ENCODE data around the gene HSD17B3.

HSD17B3 gene

DNA sequence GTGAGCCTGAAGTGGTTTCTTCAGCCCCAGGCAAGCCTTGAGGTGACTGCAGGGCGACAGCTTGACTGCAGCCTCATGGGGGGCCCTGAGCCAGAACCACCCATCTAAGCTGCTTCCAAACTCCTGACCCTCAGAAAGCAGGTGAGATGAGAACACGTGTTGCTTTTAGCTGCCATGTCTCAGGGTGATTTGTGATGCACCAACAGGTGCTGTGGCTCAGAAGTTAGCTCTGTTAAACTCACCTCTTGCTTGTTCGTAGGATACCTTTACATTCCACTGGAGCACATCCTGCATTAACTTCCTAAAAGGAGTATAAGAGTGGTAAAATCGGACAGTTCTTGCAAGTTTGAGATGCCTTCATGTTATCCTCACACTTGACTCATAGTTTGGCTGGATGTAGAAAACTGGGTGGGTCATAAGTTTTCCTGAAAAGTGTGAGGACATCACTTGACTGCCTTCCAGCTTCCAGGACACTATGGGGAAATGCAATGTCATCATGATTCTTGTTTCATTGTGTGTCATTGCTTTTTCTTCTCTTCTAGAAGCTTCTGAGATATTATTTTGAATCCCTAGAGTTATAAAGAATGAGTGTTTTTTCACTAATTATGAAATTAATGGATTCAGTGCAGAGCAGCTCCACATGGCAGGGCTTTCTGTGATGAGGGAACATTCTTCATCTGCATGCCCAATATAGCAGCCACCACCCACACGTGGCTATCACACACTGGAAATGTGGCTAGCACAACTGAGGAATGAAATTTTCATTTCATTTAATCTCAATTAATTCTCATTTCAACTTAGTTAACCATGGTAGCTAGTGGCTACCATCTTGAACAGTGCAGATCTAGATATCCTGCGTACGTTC lies 92.3 kb downstream of the HSD17B3 start:
- TF ChIP-seq, protein P1, sequence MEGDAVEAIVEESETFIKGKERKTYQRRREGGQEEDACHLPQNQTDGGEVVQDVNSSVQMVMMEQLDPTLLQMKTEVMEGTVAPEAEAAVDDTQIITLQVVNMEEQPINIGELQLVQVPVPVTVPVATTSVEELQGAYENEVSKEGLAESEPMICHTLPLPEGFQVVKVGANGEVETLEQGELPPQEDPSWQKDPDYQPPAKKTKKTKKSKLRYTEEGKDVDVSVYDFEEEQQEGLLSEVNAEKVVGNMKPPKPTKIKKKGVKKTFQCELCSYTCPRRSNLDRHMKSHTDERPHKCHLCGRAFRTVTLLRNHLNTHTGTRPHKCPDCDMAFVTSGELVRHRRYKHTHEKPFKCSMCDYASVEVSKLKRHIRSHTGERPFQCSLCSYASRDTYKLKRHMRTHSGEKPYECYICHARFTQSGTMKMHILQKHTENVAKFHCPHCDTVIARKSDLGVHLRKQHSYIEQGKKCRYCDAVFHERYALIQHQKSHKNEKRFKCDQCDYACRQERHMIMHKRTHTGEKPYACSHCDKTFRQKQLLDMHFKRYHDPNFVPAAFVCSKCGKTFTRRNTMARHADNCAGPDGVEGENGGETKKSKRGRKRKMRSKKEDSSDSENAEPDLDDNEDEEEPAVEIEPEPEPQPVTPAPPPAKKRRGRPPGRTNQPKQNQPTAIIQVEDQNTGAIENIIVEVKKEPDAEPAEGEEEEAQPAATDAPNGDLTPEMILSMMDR (IDR thresholded peaks at IDR 0.05; ENCODE audit: insufficient read depth, missing control alignments), result no peak
- FAIRE-seq (no peak), DNase-seq (ENCODE audit: insufficient read length, low spot score) (no peak)

DNA sequence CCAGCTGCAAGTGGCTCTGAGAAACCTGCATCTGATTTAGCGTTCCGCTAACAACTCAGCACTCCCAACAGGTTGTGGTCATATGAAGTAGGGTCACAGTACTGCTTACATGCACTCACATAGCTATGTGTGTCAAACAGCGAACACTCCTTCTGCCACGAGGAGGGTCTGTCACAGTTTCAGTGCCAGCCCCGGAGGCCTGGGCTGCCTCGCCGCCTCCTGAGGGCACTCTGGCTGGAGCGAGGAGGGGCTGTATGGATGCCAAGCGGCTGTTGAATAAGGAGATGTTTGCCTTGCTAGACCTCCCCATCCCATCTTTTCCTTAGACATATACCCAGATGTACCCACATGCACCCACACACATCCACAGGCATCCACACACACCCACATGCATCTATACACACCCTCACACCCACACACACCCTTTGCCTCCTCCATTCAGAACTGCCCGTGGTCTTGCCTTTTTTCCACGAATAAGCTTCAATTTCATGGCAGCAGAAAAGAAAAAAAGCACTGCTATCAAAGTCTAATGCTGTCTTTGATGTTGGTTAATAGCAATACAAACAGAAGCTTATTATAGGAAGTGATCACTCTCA lies 95.7 kb downstream of the HSD17B3 start:
- TF ChIP-seq, protein P1 (IDR thresholded peaks at IDR 0.05; ENCODE audit: insufficient read depth, missing control alignments), result no peak
- DNase-seq (ENCODE audit: insufficient read length, low spot score) (no peak), FAIRE-seq (no peak)

DNA sequence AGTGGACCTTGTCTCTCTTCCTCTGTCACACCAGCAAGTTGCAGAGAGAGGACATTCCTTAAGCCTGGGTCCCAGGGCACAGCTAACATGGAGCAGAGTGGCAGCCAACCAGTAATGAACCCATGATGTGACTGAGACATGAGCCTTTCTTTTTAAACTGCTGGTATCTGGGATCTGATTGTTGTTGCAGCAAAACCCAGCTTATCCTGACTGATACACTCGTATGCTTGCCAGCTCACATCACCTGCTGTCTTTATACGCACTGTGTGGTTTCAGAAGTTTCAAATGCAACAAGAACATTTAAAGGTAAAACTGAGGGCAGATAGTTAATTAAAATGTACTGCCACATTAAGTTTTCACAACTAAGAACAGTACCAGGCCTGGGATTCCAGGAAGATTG lies 97.1 kb downstream of the HSD17B3 start:
- TF ChIP-seq, protein P1 (IDR thresholded peaks at IDR 0.05; ENCODE audit: insufficient read depth, missing control alignments), result no peak

DNA sequence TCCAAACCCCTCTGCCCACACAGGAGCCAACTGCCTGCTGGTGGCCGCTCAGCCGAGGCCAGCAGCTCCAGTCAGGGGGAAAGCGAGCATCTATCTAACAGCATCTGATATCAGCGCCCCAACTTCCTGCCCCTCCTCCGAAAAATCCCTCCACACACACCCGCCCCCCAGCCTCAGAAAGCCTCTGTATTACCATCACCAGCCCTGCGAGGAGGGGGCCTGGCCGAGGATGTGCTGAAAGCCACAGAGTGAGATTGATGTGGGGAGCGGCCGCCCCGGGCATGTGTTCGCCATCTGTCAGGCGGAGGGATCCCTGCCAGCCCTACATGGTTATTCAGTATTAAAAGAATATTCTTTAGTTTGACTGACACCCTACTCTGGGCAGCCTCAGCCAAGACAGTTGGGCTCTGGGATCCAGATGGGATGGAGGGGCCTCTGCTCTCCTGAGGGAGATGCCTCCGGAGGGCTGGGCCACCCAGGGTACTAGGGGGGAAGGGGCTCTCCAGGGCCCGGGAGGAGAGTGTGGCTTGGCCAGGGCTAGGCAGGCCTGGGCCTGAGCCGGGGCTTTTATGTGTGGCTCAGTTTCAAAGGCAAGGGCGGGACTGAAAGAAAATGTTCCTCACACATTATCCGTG lies 98.0 kb downstream of the HSD17B3 start:
- TF ChIP-seq, protein P1 (IDR thresholded peaks at IDR 0.05; ENCODE audit: insufficient read depth, missing control alignments), result no peak
- FAIRE-seq, result no peak
- DNase-seq (ENCODE audit: insufficient read length, low spot score), result no peak

More for the DNA sequence above, 97.1 kb downstream of the HSD17B3 start:
- FAIRE-seq (no peak), DNase-seq (ENCODE audit: insufficient read length, low spot score) (no peak)

DNA sequence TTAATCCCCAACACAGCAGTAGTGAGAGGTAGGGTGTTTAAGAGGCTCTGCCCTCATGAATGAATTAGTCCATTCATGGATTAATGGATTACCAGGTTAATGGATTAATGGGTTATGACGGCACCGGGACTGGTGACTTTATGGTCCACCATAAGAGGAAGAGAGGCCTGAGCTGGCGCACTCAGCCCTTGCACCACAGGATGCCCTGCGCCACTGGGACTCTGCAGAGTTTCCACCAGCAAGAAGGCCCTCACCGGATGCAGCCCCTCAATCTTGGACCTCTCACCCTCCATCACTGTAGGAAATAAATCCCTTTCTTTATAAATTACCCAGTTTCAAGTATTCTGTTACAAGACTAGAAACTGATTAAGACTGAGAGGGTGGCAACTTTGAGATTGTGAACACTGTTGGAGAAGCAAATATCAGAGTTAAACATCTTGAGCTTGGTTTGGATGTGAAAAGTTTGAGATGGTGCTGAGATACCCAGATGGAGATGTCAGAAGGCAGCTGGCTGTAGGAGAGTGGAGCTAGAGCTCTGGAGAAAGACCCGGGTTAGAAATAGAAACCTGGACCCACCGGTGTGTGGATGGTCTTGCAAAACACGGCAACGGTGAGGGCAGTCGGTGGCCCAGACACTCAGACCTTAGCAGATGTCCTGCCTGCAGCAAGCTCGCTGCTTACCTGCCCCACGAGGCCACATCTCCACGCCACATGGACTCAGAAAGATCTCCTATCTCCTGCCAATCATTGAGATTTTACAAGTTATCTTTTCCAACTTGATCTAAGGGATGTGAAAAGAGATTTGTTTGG lies 98.8 kb downstream of the HSD17B3 start:
- FAIRE-seq, result no peak
- TF ChIP-seq, protein P1 (IDR thresholded peaks at IDR 0.05; ENCODE audit: insufficient read depth, missing control alignments), result no peak
- no peak for DNase-seq (ENCODE audit: insufficient read length, low spot score)

DNA sequence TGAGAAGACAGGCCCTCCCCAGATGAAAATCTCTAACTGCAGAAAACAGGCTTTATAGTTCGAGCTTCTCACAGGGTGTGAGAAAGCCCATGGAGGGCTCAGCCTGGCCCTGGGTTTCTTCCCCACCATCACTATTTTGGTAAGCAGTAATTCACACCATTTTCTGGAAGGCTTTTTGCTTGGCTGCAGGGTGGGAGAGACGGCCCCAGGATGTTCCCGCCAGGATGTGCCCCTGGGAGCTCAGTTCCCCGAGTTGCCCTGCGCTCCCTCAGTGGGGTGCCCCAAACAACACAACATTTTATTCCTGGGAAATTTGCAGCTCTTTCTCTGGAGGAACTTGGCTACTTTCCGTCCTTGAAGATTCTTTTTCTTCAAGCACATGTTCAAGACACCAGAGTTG lies 100.8 kb downstream of the HSD17B3 start:
- TF ChIP-seq, protein P1 (IDR thresholded peaks at IDR 0.05; ENCODE audit: insufficient read depth, missing control alignments), result no peak
- no peak for FAIRE-seq
- DNase-seq (ENCODE audit: insufficient read length, low spot score), result no peak
